Progenitor cell of endocrine pancreas (in vitro differentiated cells): ENCODE results near the gene ABLIM3. TPM values are rescaled to one million over a fixed set of nuclear protein-coding genes. Genes with fewer than 3 reads are reported as not detected.

Source experiments
- DNase-seq: peaks from one replicate; pipeline ENCODE4 v3.0.0; 2021; ENCODE audit warnings: low spot score; ENCODE audit not compliant: unreplicated experiment
- H3K27ac Mint-ChIP-seq: 2 replicates; pipeline ENCODE4 v1.8.0; 2021; ENCODE audit warnings: mild to moderate bottlenecking, moderate library complexity, mixed read lengths
- H3K27me3 Mint-ChIP-seq: 2 replicates; pipeline ENCODE4 v1.8.0; 2021; ENCODE audit warnings: mixed read lengths
- H3K36me3 Mint-ChIP-seq: 2 replicates; pipeline ENCODE4 v1.8.0; 2022; ENCODE audit warnings: mixed read lengths; ENCODE audit not compliant: insufficient read depth
- H3K4me1 Mint-ChIP-seq: 2 replicates; pipeline ENCODE4 v1.8.0; 2021; ENCODE audit warnings: low read depth, mixed read lengths
- H3K4me3 Mint-ChIP-seq: 2 replicates; pipeline ENCODE4 v1.8.0; 2021; ENCODE audit warnings: low read depth, mild to moderate bottlenecking, moderate library complexity, mixed read lengths
- H3K9me3 Mint-ChIP-seq: 2 replicates; pipeline ENCODE4 v1.8.0; 2021; ENCODE audit warnings: low read depth, mixed read lengths
- CTCF ChIP-seq: fragments of 200-600 bp; sonication (generic); IDR thresholded peaks from one replicate; pipeline ENCODE4 v1.5.0; 2021; ENCODE audit warnings: antibody characterized with exemption, mild to moderate bottlenecking; ENCODE audit not compliant: unreplicated experiment
- total RNA-seq: library from RNA; stranded (reverse); gene quantifications from 2 replicates; pipeline ENCODE4 v1.2.1, GENCODE V29; 2021

The ABLIM3 gene
- total RNA-seq, 1 donor from 2014 or later: 0.48 TPM

DNA sequence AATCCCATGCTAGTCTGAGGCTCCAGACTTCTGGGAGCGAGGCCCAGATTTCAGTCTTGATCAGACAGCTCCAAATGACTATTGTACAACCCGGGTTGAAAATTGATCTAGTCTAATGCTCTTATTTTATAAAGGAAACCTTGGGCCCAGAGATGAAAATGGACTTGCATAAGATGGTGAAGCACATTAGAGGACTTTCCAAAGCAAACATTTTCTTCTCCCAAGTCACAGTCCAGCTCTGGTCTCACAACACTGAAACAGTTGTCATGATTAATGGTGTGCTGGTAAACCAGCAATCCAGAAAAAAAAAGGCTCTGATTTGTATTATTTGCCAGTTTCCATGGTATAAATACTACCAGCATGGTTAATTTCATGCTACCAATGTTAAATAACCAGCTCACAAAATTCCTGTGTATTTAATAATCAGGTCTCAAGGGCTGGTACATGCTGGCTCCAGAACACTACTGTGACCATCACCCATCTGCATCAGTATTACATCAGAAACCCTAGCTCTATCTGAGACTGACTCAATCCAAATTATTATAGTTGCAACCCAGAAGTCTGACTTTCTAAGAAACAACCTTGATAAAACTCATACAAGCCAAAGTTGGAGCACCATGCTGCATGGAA, 32.5 kb upstream of the ABLIM3 start:
- H3K4me3 Mint-ChIP-seq: no peak overlapping the region
- H3K36me3 Mint-ChIP-seq: no peaks in the 10 kb centered on the region
- H3K27ac Mint-ChIP-seq: no peak overlapping the region
- no peaks in the 10 kb centered on the region for H3K9me3 Mint-ChIP-seq
- peaks cover 10% of the 10 kb centered on the region for H3K27me3 Mint-ChIP-seq
- TF ChIP-seq CTCF: no peak
- no peak for DNase-seq
- no peaks in the 10 kb centered on the region for H3K4me1 Mint-ChIP-seq

DNA sequence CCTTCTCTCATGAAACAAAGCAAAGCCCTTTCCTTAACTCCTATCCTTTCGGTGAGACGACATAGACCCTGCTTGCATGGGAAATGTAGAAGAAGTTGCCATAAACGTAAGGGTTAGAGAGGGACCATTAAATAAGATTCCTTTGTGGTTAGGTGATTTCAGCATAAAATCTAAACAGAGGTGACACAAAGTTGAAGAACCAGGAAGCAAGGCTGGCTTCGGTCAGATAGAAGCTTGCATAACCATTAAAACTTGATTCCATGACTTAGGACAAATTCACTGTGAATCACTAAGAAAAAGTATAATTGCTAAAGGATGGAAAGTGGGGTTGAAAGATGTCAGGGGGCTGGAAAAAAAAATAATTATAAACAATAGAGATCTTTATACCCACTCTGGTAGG, 30.9 kb upstream of the ABLIM3 start:
- TF ChIP-seq CTCF: no peak
- no peak overlapping the region for H3K27ac Mint-ChIP-seq
- H3K27me3 Mint-ChIP-seq: peaks cover 14% of the 10 kb centered on the region
- H3K4me1 Mint-ChIP-seq: no peaks in the 10 kb centered on the region
- DNase-seq: no peak
- no peak overlapping the region for H3K4me3 Mint-ChIP-seq
- H3K9me3 Mint-ChIP-seq: no peaks in the 10 kb centered on the region
- no peaks in the 10 kb centered on the region for H3K36me3 Mint-ChIP-seq

- Mint-ChIP-seq H3K27ac (no peak overlapping the region), H3K4me3 (no peak overlapping the region), H3K9me3 (no peaks in the 10 kb centered on the region), H3K27me3 (peaks cover 26% of the 10 kb centered on the region), H3K4me1 (no peaks in the 10 kb centered on the region), H3K36me3 (no peaks in the 10 kb centered on the region)
- no peak for DNase-seq
- no peak for TF ChIP-seq CTCF
Measured at GRCh38 chr5:149113669-149114068, 27.6 kb upstream of the ABLIM3 start.

- no peaks in the 10 kb centered on the region for H3K4me1 Mint-ChIP-seq
- no peak overlapping the region for H3K27ac Mint-ChIP-seq
- TF ChIP-seq CTCF: peak; percentile 79
- H3K27me3 Mint-ChIP-seq: peaks cover 26% of the 10 kb centered on the region
- H3K9me3 Mint-ChIP-seq: no peaks in the 10 kb centered on the region
- peak; percentile 31 for DNase-seq
- H3K36me3 Mint-ChIP-seq: no peaks in the 10 kb centered on the region
- H3K4me3 Mint-ChIP-seq: no peak overlapping the region
Measured at GRCh38 chr5:149114403-149115312, 26.6 kb upstream of the ABLIM3 start.

DNA sequence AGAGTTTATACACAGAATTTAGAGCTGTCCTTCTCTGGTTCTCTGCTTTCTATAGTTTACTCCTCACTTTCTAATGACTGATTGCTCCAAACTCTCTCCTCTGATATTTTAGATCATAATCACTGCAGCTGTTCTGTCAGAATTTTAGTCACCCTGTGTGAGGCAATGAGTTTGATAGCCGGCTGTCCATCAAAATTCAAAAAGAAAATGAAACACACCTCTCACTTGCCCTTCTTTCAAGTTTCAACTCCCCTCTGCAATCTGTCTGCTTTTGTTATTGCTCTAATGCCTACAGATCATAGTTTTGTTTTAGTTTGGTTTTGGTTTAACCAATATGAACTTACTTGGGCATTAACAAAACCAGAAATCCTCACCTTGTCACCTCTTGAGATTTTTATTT, 23.3 kb upstream of the ABLIM3 start:
- H3K36me3 Mint-ChIP-seq: no peaks in the 10 kb centered on the region
- H3K27ac Mint-ChIP-seq: no peak overlapping the region
- H3K27me3 Mint-ChIP-seq: peaks cover 16% of the 10 kb centered on the region
- no peak overlapping the region for H3K4me3 Mint-ChIP-seq
- no peak for TF ChIP-seq CTCF
- H3K9me3 Mint-ChIP-seq: no peaks in the 10 kb centered on the region
- no peak for DNase-seq
- no peaks in the 10 kb centered on the region for H3K4me1 Mint-ChIP-seq
